ENCODE data around the gene FBXO30.

GRCh38 chr6:145822456-145822855, 7.9 kb upstream of the FBXO30 start:
- TF ChIP-seq CTCF (tag by site-specific recombination; IDR thresholded peaks at IDR 0.05) (no peak), ZFP3 (tag by site-specific recombination; IDR thresholded peaks at IDR 0.05; ENCODE audit: low read depth) (no peak), ZNF184 (tag by site-specific recombination; IDR thresholded peaks at IDR 0.05) (no peak), KLF9 (tag by site-specific recombination; IDR thresholded peaks at IDR 0.05; ENCODE audit: low read depth) (no peak), ZFP37 (tag by site-specific recombination; IDR thresholded peaks at IDR 0.05) (no peak), ZBTB1 (tag by site-specific recombination; IDR thresholded peaks at IDR 0.05) (no peak), ZNF114 (tag by site-specific recombination; IDR thresholded peaks at IDR 0.05) (no peak), ZNF274 (IDR thresholded peaks at IDR 0.05; ENCODE audit: low read length) (no peak), ZNF274 (tag by site-specific recombination; IDR thresholded peaks at IDR 0.05; ENCODE audit: borderline replicate concordance) (no peak), ZNF426 (tag by site-specific recombination; IDR thresholded peaks at IDR 0.05) (no peak), REPIN1 (tag by site-specific recombination; IDR thresholded peaks at IDR 0.05; ENCODE audit: low read depth) (no peak), ZNF10 (tag by site-specific recombination; IDR thresholded peaks at IDR 0.05) (no peak), HOXA7 (CRISPR knock-in tag; IDR thresholded peaks at IDR 0.05; ENCODE audit: borderline replicate concordance) (no peak), SP3 (tag by site-specific recombination; IDR thresholded peaks at IDR 0.05) (no peak), ZNF639 (tag by site-specific recombination; IDR thresholded peaks at IDR 0.05) (no peak)

Measured in HEK293 (cell line).